Measurements from ENCODE around the gene VASH2.
"Not testable (repeated sequence)": the region's sequence is repeated elsewhere in the genome, so short reads cannot be mapped to it uniquely, and the experiment has no call there.

The VASH2 gene

GRCh38 chr1:213020016-213020415 lies 69.7 kb downstream of the VASH2 start:
- DNase-seq (ENCODE audit: low read depth in 4 of 4, low spot score in 1 of 4) = no peak

- DNase-seq (ENCODE audit: low read depth in 4 of 4, low spot score in 1 of 4) = not testable (repeated sequence)
These were observed 76.7 kb downstream of the VASH2 start for GRCh38 chr1:213027024-213027423.

- no peak for DNase-seq (ENCODE audit: low read depth in 4 of 4, low spot score in 1 of 4)
These were observed 82.3 kb downstream of the VASH2 start for GRCh38 chr1:213032651-213033050.

GRCh38 chr1:213034713-213035112 lies 84.4 kb downstream of the VASH2 start:
- no peak for DNase-seq (ENCODE audit: low read depth in 4 of 4, low spot score in 1 of 4)

GRCh38 chr1:213035573-213035972 lies 85.2 kb downstream of the VASH2 start:
- no peak for DNase-seq (ENCODE audit: low read depth in 4 of 4, low spot score in 1 of 4)

Measured in stimulated activated CD4-positive, alpha-beta T cell treated with anti-CD3 and anti-CD28 coated beads, Interleukin-1b, Interleukin-23, amount 100 ng/mL, for 24 hours (primary cell).